ENCODE data around the gene FAM98C. TPM values are rescaled to one million over a fixed set of nuclear protein-coding genes. Genes with fewer than 3 reads are reported as not detected.

The FAM98C gene
- polyA plus RNA-seq, 1 of the 3 experiments (the other 2 are of a cell fraction): 26.7 TPM

DNA sequence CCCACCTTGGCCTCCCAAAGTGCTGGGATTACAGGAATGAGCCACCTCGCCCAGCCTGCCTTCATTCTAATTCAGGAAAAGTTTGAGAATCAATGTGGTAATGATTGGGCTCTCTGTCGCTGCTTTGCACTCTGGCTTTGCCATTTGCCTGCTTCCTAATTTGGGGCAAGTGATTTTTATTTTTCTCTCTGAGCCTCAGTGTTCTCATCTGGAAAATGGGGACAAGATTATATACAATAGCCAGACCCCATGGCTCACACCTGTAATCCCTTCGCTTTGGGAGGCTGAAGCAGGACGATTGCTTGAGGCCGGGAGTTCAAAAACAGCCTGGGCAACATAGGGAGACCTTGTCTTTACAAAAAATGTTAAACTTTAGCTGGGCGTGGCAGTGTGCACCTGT is 34.4 kb downstream of the FAM98C start:
- CTCF ChIA-PET: no interaction called here
- H3K9me3 ChIP-seq: no peaks in the 10 kb centered on the region
- 70% methylated on average over 6 of the region's 6 CpGs for WGBS (ENCODE audit: low lambda C conversion rate)
- H3K27ac ChIP-seq (ENCODE audit: low read depth in 2 of 2, low read length in 1 of 2): no peak overlapping the region
- H3K9ac ChIP-seq: no peak overlapping the region
- POLR2A ChIA-PET: no interaction called here
- TF ChIP-seq TCF12 (IDR thresholded peaks at IDR 0.05): no peak
- TF ChIP-seq, protein P1, sequence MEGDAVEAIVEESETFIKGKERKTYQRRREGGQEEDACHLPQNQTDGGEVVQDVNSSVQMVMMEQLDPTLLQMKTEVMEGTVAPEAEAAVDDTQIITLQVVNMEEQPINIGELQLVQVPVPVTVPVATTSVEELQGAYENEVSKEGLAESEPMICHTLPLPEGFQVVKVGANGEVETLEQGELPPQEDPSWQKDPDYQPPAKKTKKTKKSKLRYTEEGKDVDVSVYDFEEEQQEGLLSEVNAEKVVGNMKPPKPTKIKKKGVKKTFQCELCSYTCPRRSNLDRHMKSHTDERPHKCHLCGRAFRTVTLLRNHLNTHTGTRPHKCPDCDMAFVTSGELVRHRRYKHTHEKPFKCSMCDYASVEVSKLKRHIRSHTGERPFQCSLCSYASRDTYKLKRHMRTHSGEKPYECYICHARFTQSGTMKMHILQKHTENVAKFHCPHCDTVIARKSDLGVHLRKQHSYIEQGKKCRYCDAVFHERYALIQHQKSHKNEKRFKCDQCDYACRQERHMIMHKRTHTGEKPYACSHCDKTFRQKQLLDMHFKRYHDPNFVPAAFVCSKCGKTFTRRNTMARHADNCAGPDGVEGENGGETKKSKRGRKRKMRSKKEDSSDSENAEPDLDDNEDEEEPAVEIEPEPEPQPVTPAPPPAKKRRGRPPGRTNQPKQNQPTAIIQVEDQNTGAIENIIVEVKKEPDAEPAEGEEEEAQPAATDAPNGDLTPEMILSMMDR (IDR thresholded peaks at IDR 0.05): no peak
- no peak for TF ChIP-seq FOXM1 (IDR thresholded peaks at IDR 0.05; ENCODE audit: low read depth)
- TF ChIP-seq SIN3A (IDR thresholded peaks at IDR 0.05; ENCODE audit: borderline replicate concordance, low read depth, low read length): no peak
- no peak for TF ChIP-seq TEAD4 (IDR thresholded peaks at IDR 0.05; ENCODE audit: borderline replicate concordance, insufficient read depth)
- no peak for TF ChIP-seq SMC3 (IDR thresholded peaks at IDR 0.05; ENCODE audit: low read depth, low read length)
- TF ChIP-seq GABPA (IDR thresholded peaks at IDR 0.05; ENCODE audit: low read depth): no peak
- TF ChIP-seq FOSL2 (IDR thresholded peaks at IDR 0.05; ENCODE audit: borderline replicate concordance, low read depth): no peak
- TF ChIP-seq JUND (IDR thresholded peaks at IDR 0.05): no peak
- no peak for TF ChIP-seq ELF1 (IDR thresholded peaks at IDR 0.05)
- TF ChIP-seq, protein P2, sequence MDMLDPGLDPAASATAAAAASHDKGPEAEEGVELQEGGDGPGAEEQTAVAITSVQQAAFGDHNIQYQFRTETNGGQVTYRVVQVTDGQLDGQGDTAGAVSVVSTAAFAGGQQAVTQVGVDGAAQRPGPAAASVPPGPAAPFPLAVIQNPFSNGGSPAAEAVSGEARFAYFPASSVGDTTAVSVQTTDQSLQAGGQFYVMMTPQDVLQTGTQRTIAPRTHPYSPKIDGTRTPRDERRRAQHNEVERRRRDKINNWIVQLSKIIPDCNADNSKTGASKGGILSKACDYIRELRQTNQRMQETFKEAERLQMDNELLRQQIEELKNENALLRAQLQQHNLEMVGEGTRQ (IDR thresholded peaks at IDR 0.05; ENCODE audit: borderline replicate concordance, low read depth, low read length): no peak
- no peak for TF ChIP-seq NFIC (IDR thresholded peaks at IDR 0.05; ENCODE audit: borderline replicate concordance)
- H2AFZ ChIP-seq (ENCODE audit: low read depth): no peak overlapping the region
- peaks cover 9% of the 10 kb centered on the region; the same call in 1 of the 2 replicates for H3K27me3 ChIP-seq (ENCODE audit: insufficient read depth)
- H4K20me1 ChIP-seq (ENCODE audit: insufficient read depth): no peaks in the 10 kb centered on the region
- H3K4me3 ChIP-seq (ENCODE audit: low read depth in 2 of 2, low read length in 1 of 2): no peak overlapping the region
- no peaks in the 10 kb centered on the region; a peak in 1 of 4 replicates for H3K4me1 ChIP-seq (ENCODE audit: control insufficient read depth in 1 of 2, insufficient read depth in 2 of 2, low read depth in 1 of 2, low read length in 1 of 2)
- H3F3A ChIP-seq (replicated peaks; ENCODE audit: insufficient read depth): no peaks in the 10 kb centered on the region
- H3K36me3 ChIP-seq (replicated peaks in 1 of 2; ENCODE audit: control insufficient read depth in 1 of 2, insufficient read depth in 2 of 2, low read length in 1 of 2): no peaks in the 10 kb centered on the region
- H3K9me2 ChIP-seq: no peaks in the 10 kb centered on the region
- H3K79me2 ChIP-seq (ENCODE audit: insufficient read depth): no peaks in the 10 kb centered on the region
- no peak overlapping the region for H3K4me2 ChIP-seq
- DNase-seq: no peak

DNA sequence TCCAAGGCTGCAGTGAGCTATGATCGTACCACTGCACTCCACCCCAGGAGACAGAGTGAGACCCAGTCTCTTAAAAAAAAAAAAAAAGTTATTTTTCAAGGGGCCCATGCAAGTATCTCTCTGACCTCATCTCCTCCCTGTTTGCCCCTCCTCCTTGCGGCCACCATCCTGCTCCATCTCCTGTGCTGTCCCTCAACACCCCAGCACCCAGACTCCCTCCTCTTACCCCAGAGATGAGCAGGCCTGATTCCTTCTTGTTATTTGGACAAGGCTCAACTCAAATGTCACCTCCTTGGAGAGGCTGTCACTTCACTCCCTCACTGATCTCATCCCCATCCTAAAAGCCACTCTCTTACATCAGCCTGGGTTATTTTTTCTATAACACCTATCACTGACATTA is 35.0 kb downstream of the FAM98C start:
- H3K9ac ChIP-seq: no peak overlapping the region
- H3K36me3 ChIP-seq (replicated peaks in 1 of 2; ENCODE audit: control insufficient read depth in 1 of 2, insufficient read depth in 2 of 2, low read length in 1 of 2): no peaks in the 10 kb centered on the region
- no peaks in the 10 kb centered on the region for H3K79me2 ChIP-seq (ENCODE audit: insufficient read depth)
- no peaks in the 10 kb centered on the region for H3K9me2 ChIP-seq
- H2AFZ ChIP-seq (ENCODE audit: low read depth): no peak overlapping the region
- H4K20me1 ChIP-seq (ENCODE audit: insufficient read depth): no peaks in the 10 kb centered on the region
- no peak overlapping the region for H3K4me3 ChIP-seq (ENCODE audit: low read depth in 2 of 2, low read length in 1 of 2)
- ChIA-PET POLR2A (no interaction called here), CTCF (no interaction called here)
- no peaks in the 10 kb centered on the region for H3F3A ChIP-seq (replicated peaks; ENCODE audit: insufficient read depth)
- peaks cover 9% of the 10 kb centered on the region; the same call in 1 of the 2 replicates for H3K27me3 ChIP-seq (ENCODE audit: insufficient read depth)
- DNase-seq: no peak
- no peaks in the 10 kb centered on the region for H3K9me3 ChIP-seq
- no peak overlapping the region for H3K27ac ChIP-seq (ENCODE audit: low read depth in 2 of 2, low read length in 1 of 2)
- WGBS (ENCODE audit: low lambda C conversion rate): 71% methylated on average over 2 of the region's 2 CpGs
- no peaks in the 10 kb centered on the region; a peak in 1 of 4 replicates for H3K4me1 ChIP-seq (ENCODE audit: control insufficient read depth in 1 of 2, insufficient read depth in 2 of 2, low read depth in 1 of 2, low read length in 1 of 2)
- no peak overlapping the region for H3K4me2 ChIP-seq
- TF ChIP-seq ELF1 (IDR thresholded peaks at IDR 0.05) (no peak), NFIC (IDR thresholded peaks at IDR 0.05; ENCODE audit: borderline replicate concordance) (no peak), RCOR1 (IDR thresholded peaks at IDR 0.05; ENCODE audit: low read length) (no peak), TEAD4 (IDR thresholded peaks at IDR 0.05; ENCODE audit: borderline replicate concordance, insufficient read depth) (no peak), MXI1 (IDR thresholded peaks at IDR 0.05; ENCODE audit: low read depth, low read length) (no peak), GABPA (IDR thresholded peaks at IDR 0.05; ENCODE audit: low read depth) (no peak), FOSL2 (IDR thresholded peaks at IDR 0.05; ENCODE audit: borderline replicate concordance, low read depth) (no peak), MEF2A (IDR thresholded peaks at IDR 0.05; ENCODE audit: borderline replicate concordance, low read depth) (no peak), TCF12 (IDR thresholded peaks at IDR 0.05) (no peak), RFX5 (IDR thresholded peaks at IDR 0.05; ENCODE audit: low read length) (no peak)
- TF ChIP-seq, protein P3, sequence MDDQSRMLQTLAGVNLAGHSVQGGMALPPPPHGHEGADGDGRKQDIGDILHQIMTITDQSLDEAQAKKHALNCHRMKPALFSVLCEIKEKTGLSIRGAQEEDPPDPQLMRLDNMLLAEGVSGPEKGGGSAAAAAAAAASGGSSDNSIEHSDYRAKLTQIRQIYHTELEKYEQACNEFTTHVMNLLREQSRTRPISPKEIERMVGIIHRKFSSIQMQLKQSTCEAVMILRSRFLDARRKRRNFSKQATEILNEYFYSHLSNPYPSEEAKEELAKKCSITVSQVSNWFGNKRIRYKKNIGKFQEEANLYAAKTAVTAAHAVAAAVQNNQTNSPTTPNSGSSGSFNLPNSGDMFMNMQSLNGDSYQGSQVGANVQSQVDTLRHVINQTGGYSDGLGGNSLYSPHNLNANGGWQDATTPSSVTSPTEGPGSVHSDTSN (IDR thresholded peaks at IDR 0.05): no peak
- TF ChIP-seq, protein P4, sequence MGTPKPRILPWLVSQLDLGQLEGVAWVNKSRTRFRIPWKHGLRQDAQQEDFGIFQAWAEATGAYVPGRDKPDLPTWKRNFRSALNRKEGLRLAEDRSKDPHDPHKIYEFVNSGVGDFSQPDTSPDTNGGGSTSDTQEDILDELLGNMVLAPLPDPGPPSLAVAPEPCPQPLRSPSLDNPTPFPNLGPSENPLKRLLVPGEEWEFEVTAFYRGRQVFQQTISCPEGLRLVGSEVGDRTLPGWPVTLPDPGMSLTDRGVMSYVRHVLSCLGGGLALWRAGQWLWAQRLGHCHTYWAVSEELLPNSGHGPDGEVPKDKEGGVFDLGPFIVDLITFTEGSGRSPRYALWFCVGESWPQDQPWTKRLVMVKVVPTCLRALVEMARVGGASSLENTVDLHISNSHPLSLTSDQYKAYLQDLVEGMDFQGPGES (IDR thresholded peaks at IDR 0.05; ENCODE audit: low read depth, low read length): no peak
- TF ChIP-seq, protein P5, sequence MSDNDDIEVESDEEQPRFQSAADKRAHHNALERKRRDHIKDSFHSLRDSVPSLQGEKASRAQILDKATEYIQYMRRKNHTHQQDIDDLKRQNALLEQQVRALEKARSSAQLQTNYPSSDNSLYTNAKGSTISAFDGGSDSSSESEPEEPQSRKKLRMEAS (IDR thresholded peaks at IDR 0.05; ENCODE audit: low read depth): no peak
- TF ChIP-seq, protein P2 (IDR thresholded peaks at IDR 0.05; ENCODE audit: borderline replicate concordance, low read depth, low read length): no peak
- TF ChIP-seq, protein P6, sequence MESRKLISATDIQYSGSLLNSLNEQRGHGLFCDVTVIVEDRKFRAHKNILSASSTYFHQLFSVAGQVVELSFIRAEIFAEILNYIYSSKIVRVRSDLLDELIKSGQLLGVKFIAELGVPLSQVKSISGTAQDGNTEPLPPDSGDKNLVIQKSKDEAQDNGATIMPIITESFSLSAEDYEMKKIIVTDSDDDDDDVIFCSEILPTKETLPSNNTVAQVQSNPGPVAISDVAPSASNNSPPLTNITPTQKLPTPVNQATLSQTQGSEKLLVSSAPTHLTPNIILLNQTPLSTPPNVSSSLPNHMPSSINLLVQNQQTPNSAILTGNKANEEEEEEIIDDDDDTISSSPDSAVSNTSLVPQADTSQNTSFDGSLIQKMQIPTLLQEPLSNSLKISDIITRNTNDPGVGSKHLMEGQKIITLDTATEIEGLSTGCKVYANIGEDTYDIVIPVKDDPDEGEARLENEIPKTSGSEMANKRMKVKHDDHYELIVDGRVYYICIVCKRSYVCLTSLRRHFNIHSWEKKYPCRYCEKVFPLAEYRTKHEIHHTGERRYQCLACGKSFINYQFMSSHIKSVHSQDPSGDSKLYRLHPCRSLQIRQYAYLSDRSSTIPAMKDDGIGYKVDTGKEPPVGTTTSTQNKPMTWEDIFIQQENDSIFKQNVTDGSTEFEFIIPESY (IDR thresholded peaks at IDR 0.05; ENCODE audit: borderline replicate concordance, low read depth): no peak
